Activated T-cell treated with anti-CD3 and anti-CD28 coated beads for 24 hours (primary cell): ENCODE measurements around the gene SCRN1.
"Not testable (repeated sequence)": the region's sequence is repeated elsewhere in the genome, so short reads cannot be mapped to it uniquely, and the experiment has no call there.

ENCODE experiments used
- DNase-seq: peaks from one replicate; pipeline ENCODE4 v3.0.0-alpha.2; 2020; ENCODE audit warnings: low read depth

Gene SCRN1

DNA sequence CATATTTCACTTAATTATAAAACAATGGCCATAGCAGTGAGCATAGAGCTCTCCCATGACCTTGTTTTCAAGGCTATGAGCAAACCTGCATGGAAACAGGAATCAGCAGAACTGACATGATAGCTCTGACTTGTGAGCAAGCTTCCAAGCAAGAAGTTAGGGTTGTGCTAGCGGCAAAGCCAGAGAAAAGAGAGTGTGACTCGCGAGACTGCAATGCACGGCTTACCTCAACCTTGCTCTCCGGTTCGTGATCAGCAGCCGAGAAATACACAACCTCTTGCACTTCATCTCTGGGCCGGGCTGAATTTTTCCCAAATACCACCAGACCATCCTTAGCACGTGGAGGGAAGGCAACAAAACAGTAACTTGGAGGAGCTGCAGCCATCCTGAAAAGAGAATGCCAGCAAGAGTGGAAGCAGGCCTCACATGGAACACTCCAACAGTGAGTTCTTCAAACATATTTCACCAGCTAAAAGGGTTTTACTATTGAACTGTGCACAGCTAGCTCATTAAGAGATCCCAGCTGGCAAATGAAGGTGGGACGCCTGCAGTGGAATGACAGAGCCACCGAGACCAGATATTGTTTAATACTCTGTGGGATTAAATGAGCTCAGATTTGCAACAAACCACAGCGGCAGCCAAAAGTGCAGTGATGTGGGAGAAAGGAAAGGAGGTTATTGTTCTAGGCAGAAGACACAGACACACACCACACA lies 20.8 kb downstream of the SCRN1 start:
- no peak for DNase-seq

DNA sequence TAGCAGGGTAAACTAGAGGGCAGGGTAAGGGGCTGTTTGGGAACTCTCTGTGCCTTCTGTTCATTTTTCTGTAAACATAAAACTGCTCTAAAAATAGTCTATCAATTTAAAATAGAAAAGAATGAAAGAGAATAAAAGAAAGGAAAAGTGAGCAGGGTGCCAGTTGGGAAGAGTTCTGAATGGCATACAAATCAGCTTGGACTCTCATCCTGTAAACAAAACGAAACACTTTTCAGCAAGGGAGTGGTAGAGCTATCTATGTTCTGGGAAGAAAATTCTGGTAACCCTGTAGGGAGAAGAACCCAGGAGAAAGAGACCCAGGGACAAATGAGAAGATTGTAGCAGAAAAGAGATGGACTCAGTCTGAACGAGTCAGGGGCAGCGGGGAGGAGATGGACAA lies 24.6 kb downstream of the SCRN1 start:
- DNase-seq, result no peak

DNA sequence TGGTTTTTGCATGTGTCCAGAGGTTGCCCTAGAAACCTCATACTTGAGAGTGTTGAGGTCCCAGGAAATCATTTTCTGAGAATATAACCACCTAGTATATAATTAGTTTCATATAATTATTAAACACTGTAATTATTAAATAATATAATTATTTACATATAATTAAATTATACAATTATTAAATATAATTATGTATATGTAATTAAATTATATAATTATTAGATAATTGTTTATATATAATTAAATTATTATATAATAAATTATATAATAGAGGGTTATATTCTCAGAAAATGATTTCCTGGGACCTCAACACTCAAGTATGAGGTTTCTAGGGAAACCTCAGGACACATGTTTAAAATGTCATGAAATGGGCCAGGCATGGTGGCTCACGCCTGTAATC lies 27.6 kb downstream of the SCRN1 start:
- DNase-seq, result no peak

DNA sequence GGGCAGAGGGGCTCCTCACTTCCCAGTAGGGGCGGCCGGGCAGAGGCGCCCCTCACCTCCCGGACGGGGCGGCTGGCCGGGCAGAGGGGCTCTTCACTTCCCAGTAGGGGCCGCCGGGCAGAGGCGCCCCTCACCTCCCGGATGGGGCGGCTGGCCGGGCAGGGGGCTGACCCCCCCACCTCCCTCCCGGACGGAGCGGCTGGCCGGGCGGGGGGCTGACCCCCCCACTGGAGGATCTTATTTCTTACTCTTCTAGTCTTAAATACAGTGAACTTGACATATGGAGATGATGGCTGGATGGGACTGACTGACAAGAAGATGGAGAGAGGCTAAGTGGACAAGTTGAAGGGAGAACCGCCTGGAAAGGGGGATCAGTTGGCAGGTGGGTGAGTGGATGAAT lies 28.0 kb downstream of the SCRN1 start:
- not testable (repeated sequence) for DNase-seq

DNA sequence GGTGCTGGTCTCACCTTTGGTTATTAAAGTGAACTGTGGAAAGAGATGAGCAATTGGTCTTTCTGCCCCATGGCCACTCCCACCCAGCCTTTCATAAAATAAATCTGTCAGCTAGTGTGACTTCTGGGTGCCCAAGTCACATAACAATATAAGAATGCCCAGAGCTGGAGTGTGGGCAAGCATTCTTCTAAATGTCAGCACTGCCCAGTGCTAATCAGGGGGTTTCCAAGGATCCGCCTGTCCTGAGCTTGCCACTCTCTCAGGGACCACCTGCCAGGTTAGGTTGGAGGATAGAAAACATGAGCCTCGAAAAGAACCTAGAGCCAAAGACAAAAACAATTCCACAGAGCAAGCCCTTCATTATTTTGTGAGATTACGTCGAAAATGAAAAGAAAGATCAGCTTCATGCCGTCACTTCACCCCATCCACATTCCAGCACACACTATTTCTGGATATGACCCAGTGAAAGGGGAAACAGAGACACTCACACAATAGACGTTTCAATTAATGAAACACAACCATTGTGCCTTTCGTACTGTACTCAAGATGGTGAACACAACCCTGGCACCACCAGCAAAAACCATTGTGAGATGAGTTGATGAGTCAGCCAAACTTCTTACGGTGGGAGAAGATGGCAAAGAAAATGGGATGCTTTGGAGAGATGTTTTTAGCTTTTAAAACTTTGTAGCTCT lies 30.8 kb downstream of the SCRN1 start:
- no peak for DNase-seq

DNA sequence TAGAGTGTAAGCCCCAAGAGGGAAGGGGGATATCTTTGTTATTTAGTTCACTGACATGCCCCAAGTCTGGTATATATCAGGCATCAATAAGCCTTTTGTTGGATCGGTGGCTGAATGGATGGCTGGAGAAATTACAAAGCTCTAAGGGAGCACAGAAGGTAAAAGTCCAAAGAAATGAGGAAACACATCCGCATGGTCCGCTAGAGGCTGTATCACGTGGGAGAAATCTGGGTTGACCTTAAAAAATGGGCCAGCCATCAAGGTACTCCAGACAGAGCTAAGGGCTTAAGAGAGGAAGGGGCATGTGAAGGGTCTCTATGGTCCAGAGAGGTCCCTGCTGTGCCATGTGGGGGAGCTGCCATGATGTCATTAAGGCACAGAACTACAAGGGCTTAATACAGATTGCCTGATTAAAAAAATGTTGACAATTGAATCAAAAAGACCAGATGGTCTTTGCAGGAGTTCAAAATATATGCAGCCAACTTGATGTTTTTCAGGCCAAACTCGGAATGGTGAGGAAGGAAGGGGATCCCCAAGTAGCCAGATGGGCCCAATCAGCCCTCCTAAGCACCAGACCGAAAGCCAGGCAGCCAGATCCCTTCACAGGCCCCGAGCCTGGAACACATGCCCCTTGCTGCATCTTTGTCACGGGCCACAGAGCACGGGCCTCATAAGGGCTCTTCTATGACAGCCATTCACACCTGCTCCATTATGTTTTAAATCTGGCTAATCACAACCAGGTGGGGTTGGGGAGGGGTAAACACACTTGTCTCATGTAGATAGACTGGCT lies 31.9 kb downstream of the SCRN1 start:
- DNase-seq, result no peak

DNA sequence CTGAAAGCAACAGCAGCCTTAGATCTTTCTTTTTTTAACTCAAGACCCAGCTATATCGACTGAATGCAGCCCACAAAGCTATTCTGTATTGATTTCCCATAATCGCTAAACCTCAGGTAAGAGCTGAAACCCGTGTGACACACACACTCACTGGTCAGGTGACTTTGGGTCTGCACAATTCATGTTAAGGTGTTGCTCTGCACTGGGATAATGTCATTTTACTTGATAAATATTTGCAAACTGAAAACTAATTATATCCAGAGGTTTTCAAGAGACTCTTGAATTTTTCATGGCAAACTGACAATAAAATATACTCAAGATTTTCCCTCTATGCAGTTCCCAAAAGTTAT lies 33.1 kb downstream of the SCRN1 start:
- DNase-seq, result no peak

DNA sequence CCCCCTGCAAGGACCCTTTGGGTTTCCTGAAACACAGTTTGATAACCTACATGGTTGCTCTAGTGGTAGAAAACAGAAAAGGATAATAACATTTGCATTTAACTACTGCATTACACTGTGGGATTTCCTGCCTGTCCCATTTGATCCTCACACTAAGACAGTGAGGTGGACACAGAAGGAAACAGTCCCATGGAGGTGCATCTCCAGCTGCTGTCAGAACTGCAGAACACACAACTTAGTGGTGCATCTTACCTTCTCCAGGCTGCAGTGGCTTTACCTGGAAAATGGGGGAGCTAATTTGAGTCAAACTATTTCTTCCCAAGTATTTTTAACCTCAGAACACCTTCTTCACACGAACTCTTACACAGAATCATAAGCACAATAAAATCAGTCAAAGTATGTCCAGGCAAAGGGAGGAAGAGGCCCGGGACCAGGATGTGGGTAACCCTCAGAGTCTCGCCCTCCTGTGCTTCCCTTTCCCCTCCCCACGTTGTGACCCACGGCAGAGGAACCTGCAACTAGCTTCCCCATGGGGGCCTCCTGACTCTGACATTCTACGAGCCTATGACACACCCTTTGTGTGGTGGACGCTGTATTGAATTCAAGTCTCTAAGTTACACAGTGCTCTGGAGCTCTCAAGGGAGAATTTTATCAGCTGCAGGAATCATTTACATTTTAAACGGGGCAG lies 33.7 kb downstream of the SCRN1 start:
- no peak for DNase-seq

DNA sequence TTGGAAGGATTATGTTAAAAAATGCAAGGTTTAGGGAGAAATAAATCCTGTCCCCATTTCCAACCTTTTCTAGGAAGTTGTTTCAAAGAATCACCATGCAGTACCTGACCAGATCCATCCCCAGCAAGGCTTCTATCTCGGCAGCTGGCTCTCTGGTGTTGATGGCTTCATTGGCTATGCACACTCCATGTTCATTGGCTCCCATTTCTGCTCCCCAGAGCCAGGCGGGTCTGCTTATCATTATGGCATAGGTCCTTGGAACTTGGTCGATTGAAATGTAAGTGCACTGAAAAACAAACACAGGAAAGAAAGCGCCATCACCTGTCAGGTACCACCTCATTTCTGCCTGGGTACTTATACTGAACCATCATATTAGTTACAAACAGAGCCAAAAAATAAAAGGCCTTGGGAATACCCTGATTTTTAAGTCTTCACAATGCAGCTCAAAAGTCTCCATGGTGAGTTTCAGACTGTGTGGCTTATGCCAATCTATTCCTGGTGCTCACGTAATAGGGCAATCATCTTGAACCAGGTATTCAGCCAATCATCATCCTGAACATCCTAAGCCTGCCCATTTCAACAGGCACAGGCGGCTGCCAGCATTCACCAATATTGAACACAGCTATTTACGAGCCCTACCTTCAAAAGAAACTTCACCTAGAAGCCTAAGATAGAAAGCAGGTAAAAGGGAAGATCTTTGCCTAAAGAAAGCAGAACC lies 34.4 kb downstream of the SCRN1 start:
- DNase-seq, result no peak

DNA sequence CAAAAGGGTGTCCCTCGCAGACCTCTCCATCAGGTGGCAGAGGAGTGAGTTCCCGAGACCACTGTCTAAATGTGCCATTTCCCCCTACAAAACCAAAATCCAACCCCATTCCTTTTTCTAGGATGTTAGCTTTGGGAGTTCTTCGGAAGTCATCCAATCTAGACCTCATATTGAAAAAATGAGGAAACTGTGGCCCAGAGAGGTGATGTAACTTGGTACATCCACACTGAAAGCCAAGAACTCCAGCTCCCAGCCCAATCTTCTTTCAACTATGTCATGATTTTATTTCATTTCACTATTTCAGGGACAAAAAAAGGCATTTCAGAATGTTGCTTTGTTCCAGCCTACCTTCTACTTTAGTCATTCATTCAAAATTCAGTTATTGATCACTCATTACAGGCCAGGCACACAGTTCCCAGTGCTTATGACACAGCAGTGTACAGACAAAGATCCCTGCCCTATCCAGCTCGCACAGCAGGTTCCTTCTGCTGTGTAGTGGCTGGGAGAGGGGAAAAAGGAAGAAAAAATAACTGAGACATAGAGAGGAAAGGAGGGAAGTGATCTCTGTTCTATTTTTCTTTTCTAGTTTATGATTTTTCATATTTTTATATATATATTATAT lies 35.8 kb downstream of the SCRN1 start:
- DNase-seq, result no peak

DNA sequence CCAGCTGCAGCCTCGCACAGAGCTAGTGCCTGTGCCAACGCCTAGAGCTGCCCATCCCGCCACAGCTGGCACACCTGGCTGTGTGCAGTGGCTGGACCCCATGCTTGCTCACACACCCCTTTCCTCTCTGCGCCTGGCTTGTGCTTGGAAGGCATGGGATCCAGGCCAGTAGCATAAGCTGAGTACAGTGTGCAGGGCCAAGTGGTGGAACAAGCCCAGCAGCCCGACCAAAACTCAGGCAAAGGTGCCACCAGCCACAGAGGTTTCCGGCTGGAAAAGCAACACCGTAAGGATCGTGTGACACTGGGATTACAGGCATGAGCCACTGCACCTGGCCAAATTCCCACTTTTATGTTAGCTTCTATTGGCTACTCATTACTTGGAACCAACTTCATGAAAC lies 38.4 kb downstream of the SCRN1 start:
- no peak for DNase-seq

DNA sequence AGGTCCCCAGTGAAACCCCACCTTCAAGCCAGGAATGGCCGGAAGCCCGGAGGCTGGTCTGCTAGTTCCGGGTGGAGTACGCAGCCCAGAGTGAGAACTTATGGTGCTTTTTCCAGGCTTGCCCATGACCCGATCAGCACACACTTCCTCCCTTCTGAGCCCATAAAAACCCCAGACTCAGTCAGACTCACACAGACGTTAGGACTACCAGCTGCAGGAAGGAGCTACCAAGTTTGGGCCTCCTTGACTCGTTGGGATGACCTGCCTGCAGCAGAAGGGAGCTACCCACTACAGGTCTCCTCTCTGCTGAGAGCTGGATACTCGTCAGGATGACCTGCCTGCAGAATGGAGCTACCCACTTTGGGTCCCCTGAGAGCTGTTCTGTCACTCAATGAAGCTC lies 39.1 kb downstream of the SCRN1 start:
- DNase-seq, result no peak

DNA sequence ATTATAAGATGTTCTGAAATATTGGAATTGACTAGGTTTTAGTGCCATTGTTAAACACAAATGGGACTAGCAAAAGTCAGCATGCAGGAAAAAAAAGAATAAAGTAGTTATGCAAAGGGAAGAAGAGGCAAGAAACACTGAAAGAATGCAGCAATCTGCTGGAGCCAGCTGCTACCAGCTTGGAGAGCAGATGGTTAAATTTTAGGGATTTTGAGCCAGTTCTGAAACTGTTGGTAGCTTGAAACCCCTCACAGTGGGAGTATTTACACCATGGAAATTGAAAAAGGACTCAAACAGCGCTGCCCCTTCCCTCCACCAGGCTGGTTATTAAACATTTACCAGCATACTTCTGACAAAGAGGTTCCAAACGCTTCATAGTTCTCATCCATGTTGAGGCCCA lies 41.0 kb downstream of the SCRN1 start:
- DNase-seq, result no peak

DNA sequence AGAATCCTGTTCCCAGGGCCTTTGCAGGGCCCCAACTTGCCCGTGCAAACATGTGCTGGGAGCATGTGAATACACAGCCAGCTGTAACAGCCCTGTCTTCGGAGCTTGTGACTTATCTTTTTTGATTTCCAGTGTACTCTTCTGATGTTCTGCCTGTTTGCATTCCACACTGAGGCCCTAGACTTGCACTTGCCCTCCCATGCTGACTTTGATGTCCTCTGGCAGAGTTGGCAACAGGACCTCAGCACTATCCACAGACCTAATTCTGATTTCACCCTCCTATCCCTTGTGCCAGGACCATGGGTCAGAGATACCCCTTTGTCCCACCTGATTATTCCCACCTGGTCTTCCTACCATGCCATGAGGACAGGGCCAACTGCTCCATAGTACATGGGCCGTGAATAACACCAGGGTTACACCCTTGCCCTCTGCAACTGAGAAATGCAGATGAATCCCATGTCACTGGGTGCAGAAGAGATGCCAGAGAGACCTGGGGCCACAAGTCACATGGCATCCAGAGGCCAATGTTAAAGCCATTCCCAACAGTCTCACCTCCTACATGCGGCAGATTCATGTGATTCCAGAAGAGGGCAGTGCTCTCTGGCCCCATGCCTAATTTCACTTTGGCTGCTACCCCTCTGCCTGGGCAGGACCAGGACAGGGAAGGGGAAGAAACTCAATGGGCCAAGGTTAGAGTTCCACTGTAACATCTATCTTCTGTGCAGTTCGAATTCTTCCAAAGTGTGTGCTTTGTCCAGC lies 43.0 kb downstream of the SCRN1 start:
- DNase-seq, result no peak

DNA sequence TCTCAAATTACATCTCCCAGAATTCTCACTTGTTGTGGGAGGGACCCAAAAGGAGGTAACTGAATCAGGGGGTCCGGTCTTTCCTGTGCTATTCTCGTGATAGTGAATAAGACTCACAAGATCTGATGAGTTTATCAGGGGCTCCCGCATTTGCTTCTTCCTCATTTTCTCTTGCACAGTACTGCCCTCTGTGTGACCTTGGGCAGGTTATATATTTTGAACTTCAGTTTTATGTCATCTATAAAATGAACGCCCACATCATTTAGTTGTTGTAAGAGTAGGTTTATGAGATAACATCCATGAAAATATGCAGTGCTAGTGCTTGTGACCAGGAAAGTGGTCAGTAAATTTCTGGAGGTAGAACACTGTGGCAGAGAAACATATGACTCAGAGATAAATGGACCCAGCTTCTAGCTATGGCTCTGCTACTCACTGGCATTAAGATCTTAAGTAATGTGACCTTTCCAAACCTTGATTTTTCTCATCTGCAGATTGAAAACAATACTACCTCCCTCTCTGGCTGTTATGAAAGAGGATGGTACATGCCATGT lies 44.3 kb downstream of the SCRN1 start:
- DNase-seq, result no peak

DNA sequence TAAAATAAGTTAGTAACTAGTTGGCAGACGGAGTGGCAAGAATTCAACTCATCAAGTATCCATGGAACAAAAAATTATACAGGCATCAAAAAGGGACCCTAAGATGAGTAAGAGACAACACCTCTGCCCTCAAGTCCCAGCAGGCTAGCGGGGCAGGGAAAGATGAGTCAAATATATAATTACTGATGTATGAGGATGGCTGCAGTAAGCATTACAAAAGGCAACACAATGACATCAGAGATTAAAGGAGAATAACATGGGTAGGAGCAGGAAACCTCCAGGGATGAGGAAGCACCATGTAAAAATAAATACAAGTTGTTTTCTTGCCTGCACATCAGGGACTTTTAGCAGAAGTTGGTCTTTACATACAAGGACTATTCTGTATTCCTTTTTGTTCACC lies 49.4 kb downstream of the SCRN1 start:
- no peak for DNase-seq

DNA sequence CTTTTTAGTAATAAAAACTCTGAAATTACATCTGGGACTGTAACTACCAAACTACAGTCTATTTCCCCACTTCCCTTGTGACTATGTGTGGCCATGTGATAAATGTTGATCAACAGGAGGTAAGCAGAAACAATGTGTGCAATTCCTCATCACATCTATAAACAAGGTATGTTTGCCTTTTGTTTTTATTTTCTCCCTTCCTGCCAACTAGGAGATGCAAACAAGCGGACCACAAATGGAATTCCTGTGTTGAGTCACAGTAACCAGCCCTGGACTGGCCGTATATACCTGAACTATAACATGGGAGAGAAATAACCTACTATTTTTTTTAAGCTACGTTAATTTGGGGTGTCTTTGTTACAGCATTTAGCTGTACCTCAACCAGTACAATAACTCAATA lies 52.5 kb downstream of the SCRN1 start:
- no peak for DNase-seq

DNA sequence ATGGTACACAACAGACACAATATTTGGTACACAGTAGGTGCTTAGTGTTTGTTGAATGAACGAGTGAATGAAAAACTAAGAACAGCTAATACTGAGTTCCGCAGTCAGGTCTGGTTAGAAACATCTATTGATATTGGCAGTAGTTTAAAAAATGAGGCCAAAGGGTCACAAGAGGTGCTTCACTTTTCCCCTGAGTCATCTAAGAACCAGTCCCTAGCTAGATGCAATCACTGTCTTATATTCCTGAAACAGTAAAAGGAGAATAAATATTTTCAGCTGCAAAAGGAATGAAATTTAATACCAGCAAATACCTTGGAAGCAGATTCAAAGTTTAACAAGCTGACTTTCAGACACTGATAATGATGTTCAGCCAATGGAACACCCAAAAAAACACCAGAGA lies 54.5 kb downstream of the SCRN1 start:
- no peak for DNase-seq

DNA sequence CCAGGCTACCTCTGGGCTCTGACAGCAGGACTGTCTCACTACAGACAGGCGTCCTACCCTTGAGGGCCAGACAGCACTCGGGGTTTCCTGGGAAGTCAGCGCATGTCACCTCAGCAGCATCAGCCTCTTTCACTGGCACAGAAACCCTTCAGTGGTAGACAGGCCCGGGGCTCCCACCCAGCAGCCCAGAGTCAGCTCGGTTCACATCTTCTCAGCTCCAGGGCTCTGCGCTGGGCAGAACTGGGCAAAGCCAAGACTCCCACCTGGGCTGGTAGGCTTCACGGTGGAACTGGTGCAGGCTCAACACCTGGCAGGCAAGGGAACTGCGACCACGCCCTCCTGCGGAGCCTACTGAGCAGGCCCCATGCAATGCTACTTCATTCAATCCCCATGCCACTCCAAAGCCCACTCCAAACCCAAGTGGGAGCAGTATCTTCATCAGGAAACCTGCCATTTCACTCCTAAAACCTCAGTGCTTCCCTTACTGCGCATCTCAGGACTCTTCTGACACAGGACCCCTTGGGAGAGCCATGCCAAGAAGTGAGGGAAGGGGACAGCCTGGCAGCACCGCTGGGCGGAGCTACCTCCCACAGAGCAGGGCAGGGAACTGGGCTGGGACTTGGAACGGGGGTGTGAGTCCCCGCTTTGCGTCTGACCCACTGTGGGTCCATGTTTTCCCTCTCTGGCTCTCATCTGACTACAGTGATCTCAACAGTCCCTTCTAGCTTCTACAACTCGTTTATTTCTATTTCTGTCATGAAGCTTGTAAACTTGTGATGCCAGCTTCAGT lies 60.4 kb downstream of the SCRN1 start:
- no peak for DNase-seq

DNA sequence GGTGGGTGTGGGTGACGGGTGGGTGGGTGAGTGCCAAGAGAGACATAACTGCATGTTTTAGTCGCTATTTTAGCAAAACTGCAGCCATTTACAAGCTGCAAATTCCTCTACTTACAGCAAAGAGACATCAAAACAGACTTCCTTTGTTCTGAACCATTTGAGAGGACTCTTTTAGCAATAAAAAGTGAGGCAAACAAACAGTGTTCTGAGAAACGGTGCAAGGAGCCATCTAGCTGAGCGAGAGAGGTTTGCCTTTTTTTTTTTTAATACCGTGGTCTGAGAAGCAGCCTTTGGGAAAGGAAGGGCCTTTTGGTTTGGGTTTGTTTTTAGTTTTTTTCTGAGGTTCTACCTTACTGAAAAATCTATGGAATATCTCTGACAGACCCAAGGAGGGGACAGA lies 62.9 kb downstream of the SCRN1 start:
- DNase-seq, result no peak
